ENCODE measurements around the gene ETS1. TPM values are rescaled to one million over a fixed set of nuclear protein-coding genes. Genes with fewer than 3 reads are reported as not detected.
A peak's percentile ranks its signal among the peaks of the same experiment; 100 is the strongest.

ETS1 gene
- total and polyA plus RNA-seq, 4 donors = 20.7 to 154 (median 78.7) TPM

DNA sequence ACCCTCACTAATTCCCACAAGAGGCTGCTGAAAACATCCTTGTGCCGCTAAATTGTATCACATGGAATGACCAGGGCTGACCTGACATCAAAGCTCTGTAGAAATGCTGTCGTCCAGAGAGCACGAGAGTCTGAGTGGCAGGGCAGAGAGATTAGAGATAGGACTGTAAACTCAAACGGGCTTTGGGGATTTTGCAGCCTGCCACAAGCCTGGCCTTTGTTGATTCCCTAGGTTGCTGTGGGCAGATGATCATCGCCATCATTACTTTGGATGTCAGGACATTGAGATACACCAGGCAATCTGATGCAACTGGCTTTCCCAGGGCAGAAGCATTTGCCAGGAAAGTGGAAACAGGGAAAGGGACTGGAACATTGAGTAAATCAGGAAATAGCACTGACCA, 131.6 kb downstream of the ETS1 start:
- H3K9me3 ChIP-seq (ENCODE audit: control insufficient read depth in 4 of 4, insufficient read depth in 3 of 4, low read length in 3 of 4) = peaks cover 0 to 1% (median 0%) of the 10 kb centered on the region in 4 donors
- DNase-seq (no peak), ATAC-seq (ENCODE audit: insufficient read depth, low FRiP score) (no peak)
- peaks cover 13 to 24% (median 16%) of the 10 kb centered on the region in 4 donors for H3K36me3 ChIP-seq (ENCODE audit: control insufficient read depth in 4 of 4, insufficient read depth in 4 of 4, low read length in 4 of 4)
- H3K4me1 ChIP-seq (ENCODE audit: control insufficient read depth in 5 of 5, insufficient read depth in 5 of 5, low read length in 5 of 5) = peaks cover 0 to 33% (median 5%) of the 10 kb centered on the region in 5 donors
- WGBS, 2 donors = 80% methylated on average over 5 of the region's 5 CpGs
- TF ChIP-seq, protein P1, sequence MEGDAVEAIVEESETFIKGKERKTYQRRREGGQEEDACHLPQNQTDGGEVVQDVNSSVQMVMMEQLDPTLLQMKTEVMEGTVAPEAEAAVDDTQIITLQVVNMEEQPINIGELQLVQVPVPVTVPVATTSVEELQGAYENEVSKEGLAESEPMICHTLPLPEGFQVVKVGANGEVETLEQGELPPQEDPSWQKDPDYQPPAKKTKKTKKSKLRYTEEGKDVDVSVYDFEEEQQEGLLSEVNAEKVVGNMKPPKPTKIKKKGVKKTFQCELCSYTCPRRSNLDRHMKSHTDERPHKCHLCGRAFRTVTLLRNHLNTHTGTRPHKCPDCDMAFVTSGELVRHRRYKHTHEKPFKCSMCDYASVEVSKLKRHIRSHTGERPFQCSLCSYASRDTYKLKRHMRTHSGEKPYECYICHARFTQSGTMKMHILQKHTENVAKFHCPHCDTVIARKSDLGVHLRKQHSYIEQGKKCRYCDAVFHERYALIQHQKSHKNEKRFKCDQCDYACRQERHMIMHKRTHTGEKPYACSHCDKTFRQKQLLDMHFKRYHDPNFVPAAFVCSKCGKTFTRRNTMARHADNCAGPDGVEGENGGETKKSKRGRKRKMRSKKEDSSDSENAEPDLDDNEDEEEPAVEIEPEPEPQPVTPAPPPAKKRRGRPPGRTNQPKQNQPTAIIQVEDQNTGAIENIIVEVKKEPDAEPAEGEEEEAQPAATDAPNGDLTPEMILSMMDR (IDR thresholded peaks at IDR 0.05; ENCODE audit: control extremely low read depth, extremely low read depth) = no peak
- H3K4me3 ChIP-seq = no peak overlapping the region
- peak overlapping the region in 1 of 2 donors; percentile 36 for H3K27ac ChIP-seq (ENCODE audit: low read depth in 1 of 2, low read length in 1 of 2)
- no peaks in the 10 kb centered on the region for H3K27me3 ChIP-seq (ENCODE audit: control insufficient read depth in 3 of 3, insufficient read depth in 3 of 3, low read length in 2 of 3)
- H3K9ac ChIP-seq (ENCODE audit: insufficient read depth in 1 of 2, low read length in 2 of 2) = no peak overlapping the region

DNA sequence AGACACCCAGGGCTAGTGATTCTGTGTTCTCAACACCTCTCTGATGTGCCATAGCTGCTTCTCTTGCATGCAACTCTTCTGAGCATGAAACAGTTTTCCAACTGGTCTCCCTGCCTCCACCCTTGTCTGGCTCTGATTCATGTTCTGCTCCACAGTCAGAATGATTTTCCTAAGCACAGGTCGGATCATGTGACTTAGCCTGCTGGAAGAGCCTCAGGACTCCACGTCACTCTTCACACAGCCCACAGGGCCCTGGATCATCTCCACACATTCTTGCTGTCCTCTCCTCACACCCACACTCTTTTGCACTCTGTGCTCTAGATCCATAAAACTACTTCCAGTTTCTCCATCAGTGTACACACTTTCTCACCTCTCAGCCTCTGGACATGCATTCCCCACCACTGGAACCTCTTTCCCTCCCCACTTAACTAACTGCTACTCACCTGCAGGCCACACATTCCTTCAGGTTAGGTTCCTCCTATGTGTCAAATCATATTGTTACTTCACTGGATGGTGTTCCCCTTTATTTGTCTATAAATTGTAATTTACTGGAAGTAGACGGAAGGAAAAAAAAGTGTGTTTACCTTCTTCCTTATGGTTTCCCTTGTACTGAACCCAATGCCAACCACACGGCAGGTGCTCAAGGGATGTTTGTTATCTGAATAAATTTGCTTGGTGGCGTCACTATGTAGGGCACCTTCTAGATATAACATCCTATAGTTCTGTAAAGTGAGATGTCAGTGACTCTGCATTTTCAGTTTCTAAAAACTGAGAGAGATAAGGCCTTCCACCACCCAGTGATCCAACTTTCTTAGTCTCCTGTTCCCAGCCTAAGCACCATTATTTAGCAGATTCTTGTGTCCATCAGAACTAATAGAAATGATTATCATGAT, 133.7 kb downstream of the ETS1 start:
- 63 to 78% methylated on average over 5 of the region's 5 CpGs for WGBS, 2 donors
- Histone ChIP-seq H3K36me3 (ENCODE audit: control insufficient read depth in 4 of 4, insufficient read depth in 4 of 4, low read length in 4 of 4) (peaks cover 5 to 24% (median 16%) of the 10 kb centered on the region in 4 donors), H3K4me1 (ENCODE audit: control insufficient read depth in 5 of 5, insufficient read depth in 5 of 5, low read length in 5 of 5) (peaks cover 3 to 33% (median 5%) of the 10 kb centered on the region in 5 donors), H3K9me3 (ENCODE audit: control insufficient read depth in 4 of 4, insufficient read depth in 3 of 4, low read length in 3 of 4) (peaks cover 0 to 1% (median 0%) of the 10 kb centered on the region in 4 donors), H3K9ac (ENCODE audit: insufficient read depth in 1 of 2, low read length in 2 of 2) (no peak overlapping the region), H3K4me3 (no peak overlapping the region), H3K27me3 (ENCODE audit: control insufficient read depth in 3 of 3, insufficient read depth in 3 of 3, low read length in 2 of 3) (no peaks in the 10 kb centered on the region), H3K27ac (ENCODE audit: low read depth in 1 of 2, low read length in 1 of 2) (peak overlapping the region; percentile 9 to 68)
- ATAC-seq (ENCODE audit: insufficient read depth, low FRiP score) = peak; percentile 35
- no peak for DNase-seq
- TF ChIP-seq, protein P1 (IDR thresholded peaks at IDR 0.05; ENCODE audit: control extremely low read depth, extremely low read depth) = no peak

DNA sequence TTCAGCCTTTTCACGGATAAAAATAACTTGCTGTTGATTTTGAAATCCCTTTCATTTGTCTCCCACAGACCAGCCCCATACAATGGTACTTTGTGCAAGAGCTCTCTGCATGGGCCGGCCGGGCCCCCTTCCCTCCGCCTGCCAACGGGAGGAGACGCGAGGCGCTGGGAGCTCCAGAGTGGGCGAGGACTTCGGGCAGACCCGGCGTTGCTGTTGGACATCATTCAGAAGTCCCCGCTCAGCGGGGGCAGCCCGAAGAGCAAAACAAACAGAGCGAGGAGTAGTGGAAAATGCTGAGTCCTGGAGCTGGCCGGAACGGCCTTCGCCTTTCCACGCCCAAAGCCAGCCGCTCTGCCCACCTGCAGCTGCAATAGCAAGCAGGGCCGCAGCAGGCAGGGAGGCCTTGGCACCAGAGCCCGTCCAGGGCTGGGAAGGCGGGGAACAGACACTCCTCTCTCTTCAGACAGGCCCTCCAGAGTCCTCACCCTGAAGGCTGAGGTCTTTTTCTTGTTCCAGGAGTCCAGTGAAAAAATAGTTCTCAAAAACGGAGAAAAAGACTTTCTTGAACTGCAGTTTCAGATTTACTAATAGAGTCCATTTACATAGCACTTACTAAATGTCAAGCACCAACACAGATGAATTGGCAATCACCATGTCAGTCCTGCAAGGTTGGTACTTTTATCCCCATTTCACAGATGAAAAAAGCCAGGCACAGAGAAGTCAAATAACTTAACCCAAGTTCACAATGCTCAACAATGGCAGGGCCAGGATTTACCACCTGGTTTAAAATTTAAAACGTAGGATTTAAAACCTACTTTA, 135.5 kb downstream of the ETS1 start:
- ATAC-seq (ENCODE audit: insufficient read depth, low FRiP score) (peak; percentile 62), DNase-seq (peak; percentile 80 to 89 (median 84))
- 50 to 77% methylated on average over 26 of the region's 26 CpGs for WGBS, 2 donors
- peak overlapping the region in 1 of 2 donors; percentile 55 for H3K27ac ChIP-seq (ENCODE audit: low read depth in 1 of 2, low read length in 1 of 2)
- H3K4me3 ChIP-seq = no peak overlapping the region
- H3K4me1 ChIP-seq (ENCODE audit: control insufficient read depth in 5 of 5, insufficient read depth in 5 of 5, low read length in 5 of 5) = peaks cover 3 to 22% (median 5%) of the 10 kb centered on the region in 5 donors
- no peaks in the 10 kb centered on the region for H3K9me3 ChIP-seq (ENCODE audit: control insufficient read depth in 4 of 4, insufficient read depth in 3 of 4, low read length in 3 of 4)
- TF ChIP-seq, protein P1 (IDR thresholded peaks at IDR 0.05; ENCODE audit: control extremely low read depth, extremely low read depth) = no peak
- H3K36me3 ChIP-seq (ENCODE audit: control insufficient read depth in 4 of 4, insufficient read depth in 4 of 4, low read length in 4 of 4) = peaks cover 0 to 7% (median 5%) of the 10 kb centered on the region in 4 donors
- no peak overlapping the region for H3K9ac ChIP-seq (ENCODE audit: insufficient read depth in 1 of 2, low read length in 2 of 2)
- H3K27me3 ChIP-seq (ENCODE audit: control insufficient read depth in 3 of 3, insufficient read depth in 3 of 3, low read length in 2 of 3) = no peaks in the 10 kb centered on the region

Data from lung (tissue), 12 donors.